Cortex of kidney (tissue), 1 donor: ENCODE results near the gene ST6GAL1.
"Not testable (repeated sequence)": the region's sequence is repeated elsewhere in the genome, so short reads cannot be mapped to it uniquely, and the experiment has no call there.

ENCODE experiments used
- DNase-seq: peaks from one replicate; lab custom pipeline; 2025; lab: John Stamatoyannopoulos, UW

The ST6GAL1 gene

DNA sequence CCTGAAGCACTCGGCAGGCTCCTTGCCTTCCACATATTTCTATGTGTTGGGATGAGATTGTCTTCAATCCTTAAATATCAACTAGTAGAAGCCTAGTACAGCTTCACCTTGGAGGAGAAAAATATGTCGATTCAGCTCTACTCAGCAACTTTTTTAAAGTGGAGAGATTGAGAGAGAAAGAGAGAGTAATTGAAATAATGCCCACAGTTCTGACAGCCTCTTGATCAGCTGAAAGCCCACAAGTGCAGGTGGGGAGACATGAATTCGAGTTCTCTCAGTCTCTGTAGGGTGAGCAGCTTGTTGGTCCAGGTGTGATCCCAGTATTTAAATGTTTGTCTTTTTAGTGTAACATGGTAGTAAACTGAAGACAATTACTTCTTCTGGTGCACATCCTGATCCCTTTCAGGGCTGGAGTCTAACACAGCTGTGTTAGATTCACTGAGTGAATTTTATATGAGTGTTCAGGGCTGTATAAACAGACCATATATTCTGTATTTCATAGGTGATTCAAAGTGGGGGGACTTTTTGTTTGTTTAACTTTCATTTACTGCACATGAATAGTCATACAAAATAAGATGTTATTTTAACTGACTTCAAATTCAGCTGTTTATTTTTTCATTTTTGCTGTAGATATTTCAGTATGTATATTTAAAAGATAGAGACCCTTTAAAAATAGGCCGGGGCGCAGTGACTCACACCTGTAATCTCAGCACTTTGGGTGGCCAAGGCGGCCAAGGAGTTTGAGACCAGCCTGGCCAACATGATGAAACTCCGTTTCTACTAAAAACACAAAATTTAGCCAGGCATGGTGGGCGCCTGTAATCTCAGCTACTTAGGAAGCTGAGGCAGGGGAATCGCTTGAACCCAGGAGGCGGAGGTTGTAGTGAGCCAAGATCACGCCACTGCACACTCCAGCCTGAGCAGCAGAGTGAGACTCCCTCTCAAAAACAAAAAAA is 64.0 kb downstream of the ST6GAL1 start:
- no peak for DNase-seq

DNA sequence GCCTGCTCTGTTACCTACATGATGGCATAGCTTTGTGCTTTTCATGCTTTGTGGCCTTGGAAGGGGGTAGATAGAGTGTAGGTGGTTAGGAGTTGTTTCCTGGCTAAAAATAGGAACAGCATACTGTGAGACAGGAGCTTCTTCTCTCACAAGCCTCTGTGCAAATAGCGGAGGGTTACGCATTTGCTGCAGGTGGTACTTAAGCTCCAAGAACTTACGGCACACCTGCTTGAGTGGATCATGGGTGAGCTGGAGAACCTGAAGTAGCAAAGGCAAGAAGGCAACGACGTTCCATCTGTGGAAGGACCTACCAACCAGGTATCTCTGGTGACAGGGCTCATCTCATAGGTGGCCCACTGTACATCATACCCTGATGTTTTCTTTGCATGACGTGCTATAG is 66.0 kb downstream of the ST6GAL1 start:
- no peak for DNase-seq

DNA sequence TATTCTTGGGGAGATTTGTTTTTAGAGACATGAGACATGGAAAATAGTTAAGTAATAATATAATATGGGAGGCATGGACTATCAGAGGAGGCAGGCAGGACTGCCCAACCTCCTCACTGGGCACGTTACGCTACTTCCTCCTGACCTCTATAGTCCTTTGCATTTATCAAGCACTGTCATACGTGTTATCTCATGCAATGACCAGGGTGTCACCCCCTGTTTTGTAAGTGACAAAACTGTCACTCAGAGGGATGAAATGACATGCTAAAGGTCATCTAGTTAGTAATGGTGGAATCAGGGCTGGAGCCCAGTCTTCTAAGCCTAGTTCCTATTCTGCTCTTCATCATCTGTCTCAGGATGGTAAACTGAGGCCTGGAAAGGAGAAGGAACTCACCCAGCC is 66.7 kb downstream of the ST6GAL1 start:
- DNase-seq, result no peak

DNA sequence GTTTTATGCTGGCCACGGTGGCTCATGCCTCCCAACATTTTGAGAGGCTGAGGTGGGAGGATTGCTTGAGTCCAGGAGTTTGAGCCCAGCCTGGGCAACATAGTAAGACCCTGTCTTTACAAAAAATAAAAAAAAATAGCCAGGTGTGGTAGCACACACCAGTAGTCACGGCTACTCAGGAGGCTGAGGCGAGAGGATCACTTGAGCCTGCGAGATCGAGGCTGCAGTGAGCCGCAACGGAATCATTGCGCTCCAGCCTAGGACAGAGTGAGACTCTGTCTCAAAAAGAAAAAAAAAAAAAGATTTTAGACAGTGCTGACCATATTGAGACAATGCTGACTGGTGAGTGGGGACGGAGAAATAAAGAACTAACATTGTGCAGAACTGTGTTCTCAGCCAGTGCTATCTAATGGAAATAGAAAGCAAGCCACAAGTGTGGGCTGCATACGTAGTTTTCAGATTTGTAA is 67.2 kb downstream of the ST6GAL1 start:
- DNase-seq, result no peak

DNA sequence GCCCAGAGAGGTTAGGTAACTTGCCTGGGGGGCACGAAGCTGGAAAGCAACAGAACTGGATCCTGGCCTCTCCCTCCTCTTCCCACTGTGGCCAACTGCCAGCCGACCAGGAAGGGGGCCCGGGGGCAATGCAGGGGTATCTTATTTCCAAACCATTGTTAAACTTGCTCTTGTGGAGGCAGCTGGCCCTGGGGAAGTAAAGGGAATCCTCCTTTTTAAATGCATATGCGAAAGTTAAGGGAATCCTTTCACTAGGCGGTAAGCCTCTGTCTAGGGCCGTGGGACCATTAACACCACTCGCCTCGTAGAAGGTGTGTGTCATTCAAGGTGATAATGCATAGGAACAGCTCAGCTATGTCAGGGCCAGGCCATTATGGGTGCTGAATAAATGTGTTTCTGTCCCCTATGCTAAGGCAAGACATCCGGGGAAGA is 68.6 kb downstream of the ST6GAL1 start:
- no peak for DNase-seq

DNA sequence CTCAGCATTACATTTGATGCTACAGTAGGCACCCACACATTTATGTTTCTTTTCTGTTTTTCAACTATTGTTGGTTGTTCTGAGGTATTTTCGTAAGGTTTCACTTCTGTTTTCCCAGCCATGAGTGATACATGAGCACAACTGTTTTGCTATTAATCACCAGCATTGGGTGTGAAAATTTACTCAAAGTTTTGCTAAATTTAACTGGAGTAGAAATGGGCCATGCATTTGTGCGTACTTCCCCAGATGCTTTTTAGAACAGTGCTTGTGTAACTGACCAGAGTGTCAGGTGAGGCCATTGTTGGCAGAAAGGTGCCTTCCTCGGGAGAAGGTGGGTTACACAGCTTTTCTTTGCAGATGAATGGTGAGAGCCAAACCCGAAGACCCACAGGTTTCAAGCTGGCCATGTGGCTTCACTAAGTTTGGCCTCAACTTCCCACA is 70.4 kb downstream of the ST6GAL1 start:
- DNase-seq, result no peak

DNA sequence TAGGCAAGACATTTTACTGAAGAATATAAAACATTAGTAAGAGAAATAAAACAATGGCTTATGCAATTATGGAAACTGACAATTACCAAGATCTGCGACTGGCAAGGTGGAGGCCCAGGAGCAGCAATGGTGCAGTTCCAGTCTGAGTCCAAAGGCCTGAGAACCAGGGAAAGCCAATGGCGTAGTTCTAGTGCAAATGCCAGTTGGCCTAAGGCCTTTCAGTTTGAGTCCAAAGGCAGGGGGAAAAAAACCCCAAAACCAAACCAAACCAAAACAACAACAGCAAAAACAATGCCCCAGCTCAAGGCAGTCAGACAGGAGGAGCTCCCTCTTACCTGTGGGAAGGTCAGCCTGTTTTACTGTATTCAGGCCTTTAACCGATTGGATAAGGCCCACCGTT is 72.6 kb downstream of the ST6GAL1 start:
- DNase-seq, result no peak

DNA sequence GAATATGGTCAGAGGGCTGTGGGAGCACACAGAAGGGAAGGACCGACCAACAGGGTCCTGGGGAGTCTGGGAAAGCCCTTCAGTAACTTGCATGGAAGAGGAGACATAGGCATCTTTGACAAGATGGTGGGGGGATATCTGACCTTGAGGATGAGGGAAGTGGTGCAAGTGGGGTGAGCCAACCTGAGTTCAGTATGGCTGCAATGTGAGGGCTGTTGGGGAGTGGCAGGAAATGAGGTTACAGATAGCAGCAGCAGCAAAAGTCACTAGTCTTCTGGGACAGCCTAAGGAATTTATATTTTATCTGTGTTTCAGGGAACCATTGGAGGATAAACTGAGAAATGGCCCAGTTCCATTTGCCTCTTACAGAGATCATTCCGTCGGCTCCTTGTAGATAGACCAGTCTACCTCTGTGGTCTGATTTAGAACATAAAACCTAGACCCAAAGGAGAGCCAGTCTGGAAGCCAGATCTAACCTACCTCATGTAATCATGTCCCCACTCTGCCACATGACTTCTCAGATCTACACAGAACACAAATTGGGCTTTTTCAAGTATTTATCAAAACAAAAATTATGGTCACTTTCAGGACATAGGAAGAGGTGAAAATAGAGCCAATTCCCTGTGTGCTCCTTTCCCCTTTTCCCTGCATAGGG is 75.6 kb downstream of the ST6GAL1 start:
- no peak for DNase-seq

DNA sequence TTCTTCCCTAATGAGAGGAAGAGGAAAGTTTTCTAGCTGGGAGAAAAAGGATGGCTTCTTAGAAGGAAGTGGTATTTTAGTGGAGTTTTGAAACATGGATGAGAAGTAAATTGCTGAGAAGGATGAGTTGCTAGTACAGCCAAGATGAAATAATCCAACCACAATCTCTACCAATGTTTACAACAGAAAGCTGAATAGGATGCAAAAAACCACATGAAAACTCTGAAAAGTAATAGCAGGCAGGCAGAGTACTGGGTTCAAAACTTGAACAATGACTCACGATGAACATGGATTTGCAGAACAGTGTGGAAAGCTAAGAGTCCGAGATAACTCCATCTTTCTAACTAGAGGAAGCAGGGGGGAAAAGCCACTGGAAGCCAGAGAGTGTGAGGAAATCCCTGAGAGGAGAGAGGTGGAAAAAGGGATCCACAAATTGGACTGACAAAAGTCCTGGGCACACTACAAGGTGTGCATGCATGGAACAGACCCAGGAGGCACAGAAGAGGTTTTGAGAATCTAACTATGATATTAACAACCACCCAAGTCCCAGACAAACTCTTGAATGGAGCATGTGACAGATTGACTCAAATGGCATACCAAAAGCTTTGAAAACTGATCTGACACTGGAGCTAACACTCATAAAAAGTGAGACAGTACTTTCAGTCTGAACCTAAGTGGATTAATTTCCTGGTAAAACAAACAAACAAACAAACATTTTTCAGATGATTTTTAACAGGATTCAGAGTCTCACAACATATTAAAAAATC is 76.7 kb downstream of the ST6GAL1 start:
- DNase-seq, result no peak

DNA sequence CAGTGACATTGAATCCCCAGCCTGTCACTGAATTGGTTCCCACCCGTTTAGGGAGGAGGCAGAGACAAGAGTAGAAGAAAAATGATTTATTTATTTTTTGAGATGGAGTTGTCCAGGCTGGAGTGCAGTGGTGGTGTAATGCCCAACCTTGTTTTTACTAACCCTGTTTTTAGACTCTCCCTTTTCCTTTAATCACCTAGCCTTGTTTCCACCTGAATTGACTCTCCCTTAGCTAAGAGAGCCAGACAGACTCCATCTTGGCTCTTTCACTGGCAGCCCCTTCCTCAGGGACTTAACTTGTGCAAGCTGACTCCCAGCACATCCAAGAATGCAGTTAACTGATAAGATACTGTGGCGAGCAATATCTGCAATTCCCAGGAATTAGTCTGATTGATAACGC is 80.1 kb downstream of the ST6GAL1 start:
- not testable (repeated sequence) for DNase-seq

DNA sequence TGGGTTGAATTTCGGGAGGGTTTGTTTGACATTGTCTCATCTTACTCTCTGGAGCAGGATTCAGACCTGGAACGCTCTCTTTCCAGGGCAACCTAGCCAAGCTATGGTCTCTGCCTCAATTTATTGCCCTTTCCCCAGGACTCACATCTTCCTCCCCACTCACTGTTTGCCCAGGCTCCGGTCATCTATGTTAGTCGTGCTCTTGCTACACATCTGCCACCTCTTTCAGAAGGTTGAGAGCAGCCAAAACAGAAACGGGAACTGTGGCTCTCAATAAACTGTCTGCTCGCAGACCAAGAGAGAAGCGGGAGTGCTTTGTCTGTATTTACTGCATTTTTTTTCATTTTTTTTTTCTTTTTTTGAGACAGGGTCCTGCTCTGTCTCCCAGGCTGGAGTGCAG is 81.6 kb downstream of the ST6GAL1 start:
- no peak for DNase-seq

DNA sequence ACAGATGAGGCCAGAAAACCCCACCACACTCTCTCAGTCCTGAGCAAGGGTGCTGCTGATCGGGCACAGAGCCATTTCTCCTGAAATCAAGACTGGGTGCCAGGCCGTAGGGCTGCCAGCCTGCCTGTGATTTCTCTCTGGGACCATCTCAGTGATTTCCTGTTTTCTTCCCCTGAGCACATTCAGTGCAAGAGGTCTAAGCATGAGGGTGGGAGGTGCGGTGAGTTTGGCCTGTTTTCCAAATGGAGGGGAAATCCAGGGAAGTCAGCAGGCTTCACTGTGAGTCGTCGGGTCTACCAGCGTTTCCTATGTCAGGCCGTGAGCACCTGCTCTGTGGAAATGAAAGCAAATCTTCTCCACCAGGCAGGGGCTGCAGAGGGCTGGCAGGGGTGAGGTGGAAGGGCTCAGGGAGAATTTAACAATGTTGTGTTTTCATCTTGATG is 82.3 kb downstream of the ST6GAL1 start:
- DNase-seq, result no peak

DNA sequence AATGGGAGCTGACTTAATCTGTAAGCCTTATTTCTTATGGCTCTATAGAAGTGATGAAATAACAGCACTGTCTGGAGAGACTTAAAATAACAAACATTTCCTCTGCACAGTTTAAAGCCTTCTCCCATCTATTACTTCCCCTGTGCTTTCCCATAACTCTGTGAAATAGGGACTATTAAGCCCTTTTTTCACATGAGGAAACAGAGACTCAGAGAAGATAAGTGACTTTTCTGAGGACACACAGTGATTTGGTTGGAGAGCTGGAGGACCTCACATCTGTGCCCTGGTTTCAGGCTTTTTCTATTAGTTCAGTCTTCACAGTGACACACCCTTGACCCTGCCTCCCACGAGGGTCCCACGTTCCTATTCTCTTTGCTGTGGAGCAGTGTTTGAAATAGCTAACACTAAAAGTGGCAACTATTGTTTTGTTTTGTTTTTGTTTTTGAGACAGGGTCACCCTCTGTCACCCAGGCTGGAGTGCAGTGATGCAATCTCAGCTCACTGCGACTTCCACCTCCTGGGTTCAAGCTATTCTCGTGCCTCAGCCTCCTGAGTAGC is 82.9 kb downstream of the ST6GAL1 start:
- no peak for DNase-seq

DNA sequence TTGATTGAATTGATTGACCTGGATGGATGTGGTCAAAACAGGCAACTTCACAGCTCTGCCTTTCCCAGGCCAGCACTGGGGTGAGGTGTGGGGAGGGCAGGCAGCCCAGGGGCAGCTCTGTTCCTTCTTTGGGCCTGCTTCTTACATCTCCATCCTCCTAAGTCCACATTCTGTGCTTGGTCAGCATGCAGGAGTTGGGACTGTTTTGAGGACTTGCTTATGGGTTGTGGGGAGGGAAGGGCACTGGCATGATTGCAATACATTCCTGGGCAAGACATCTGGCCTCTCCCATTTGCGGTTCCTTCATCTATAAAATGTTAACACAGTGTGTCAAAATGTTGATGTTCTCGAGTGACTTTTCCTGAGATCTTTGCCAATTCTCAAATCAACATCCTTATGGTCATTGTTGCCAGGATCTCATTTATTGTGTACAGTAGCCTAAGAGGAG is 84.1 kb downstream of the ST6GAL1 start:
- no peak for DNase-seq

DNA sequence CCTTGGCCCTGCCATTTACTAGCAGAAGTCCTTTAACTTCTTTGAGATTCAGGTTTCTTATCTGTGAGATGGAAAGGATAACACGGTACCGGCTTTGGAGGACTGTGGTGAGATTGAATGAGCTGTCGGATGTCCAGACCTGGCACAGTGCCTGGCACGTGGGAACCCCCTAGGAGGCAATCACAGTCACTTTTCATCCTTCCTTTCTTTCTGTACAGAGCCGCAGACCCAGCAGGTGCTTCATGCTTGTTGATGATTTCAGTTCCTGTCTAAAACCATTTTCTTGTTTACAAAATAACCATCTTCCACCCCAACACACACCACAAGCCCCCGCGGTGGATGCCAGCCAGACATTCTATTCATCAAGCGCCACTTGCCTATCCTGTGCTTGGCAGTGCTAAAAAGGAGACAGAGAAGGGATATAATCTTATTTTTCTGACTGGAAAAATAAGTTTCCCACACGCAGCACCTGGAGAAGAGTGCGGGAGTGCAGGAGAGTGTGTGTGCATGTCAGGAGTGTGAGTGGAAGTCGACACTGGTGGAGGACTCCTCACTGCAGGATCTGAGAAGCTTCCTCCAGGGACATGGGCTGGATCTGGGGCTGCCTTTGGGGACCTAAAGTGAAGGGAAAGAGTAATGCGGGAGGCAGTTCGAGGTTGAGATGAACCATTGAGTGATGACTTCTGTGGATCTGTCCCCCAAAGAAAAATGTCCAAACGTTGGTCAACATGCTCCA is 85.7 kb downstream of the ST6GAL1 start:
- DNase-seq, result no peak

DNA sequence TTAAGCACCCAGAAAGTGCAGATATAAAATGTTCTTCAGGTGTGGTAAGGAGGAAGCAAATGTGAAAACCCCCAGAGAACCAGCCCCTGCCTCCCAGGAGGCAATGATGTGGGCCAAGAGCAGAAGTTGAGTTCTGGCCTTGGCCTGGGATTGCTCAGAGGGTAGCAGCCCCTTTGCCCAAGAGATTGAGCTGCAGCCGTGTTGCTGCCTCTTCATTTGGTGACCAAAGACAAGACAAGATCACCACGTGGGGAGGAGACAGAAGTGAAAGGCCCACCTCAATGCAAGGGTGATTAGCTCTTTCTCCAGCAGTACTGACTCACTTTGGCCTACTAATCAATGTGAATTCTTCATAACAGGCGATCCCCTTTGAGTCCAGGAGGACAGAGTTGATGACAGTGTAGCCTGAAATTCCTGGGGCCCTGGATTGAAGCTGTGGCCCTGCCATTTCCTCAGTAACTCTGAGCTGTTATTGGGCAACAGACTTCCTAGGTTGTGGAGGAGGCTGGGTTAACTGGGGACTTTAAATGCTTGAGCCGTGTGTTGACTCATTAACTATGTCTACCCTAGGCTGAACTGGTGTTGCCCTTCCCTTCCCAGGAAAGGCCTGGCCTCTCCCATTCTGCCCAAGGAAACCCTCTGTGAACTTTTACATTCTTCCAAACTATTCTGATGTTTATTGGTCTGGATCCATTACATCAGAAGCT is 86.5 kb downstream of the ST6GAL1 start:
- DNase-seq, result no peak

DNA sequence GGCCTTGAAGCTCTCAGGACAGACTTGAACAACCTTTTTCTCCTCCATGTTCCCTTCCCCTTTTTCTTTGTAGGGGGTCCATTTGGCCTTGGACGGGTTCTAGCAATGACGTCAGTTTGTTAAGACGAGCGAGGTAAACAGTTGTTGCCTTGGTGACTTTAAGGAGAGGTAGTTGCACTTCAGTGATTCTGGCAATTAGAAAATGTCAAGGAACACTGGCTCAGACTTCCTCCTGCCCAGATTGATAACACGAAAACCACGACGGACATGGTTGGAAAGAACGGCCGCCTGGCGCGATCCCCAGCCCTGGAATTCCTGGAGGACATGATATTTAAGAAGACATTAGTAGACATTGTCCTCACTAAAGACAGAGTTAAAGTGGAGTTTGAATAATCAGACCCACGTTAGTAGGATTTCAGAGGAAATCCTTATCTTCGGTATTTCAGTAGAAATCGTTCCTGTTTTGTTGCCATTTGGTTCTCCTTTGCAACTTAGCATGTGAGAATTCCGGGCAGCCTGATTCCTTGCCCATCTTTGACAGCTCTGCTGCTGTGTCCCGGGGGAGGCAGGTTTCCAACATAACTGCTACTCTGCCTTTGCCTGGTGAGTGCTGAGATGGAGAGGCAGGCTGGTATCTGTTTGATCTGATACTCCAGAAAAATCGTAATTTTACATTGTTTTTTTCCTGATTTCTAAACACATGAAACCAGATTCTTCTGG is 87.3 kb downstream of the ST6GAL1 start:
- no peak for DNase-seq

DNA sequence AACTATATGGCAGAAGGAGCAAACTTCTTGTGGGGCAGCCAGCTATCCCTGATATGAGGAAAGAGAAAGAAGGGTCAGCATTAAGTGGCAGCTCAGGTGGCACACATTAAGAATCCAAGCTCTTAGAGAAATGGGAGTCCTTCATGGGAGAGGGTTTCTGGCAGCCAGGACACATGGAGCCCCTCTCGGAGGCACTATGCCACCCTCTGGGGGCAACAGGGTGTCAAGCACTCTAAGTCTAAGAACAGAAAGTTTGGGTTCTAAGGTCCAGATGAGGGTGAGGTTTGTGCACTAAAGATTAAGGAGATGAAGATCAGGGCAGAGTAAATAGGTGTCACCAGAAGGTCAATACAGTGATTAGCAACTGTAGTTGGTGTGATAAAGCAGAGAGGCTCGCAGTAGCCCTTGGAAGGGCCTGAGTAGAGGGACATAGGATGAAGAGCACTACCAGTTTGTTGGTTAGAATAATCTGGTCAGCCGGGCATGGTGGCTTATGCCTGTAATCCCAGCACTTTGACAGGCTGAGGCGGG is 89.3 kb downstream of the ST6GAL1 start:
- no peak for DNase-seq

DNA sequence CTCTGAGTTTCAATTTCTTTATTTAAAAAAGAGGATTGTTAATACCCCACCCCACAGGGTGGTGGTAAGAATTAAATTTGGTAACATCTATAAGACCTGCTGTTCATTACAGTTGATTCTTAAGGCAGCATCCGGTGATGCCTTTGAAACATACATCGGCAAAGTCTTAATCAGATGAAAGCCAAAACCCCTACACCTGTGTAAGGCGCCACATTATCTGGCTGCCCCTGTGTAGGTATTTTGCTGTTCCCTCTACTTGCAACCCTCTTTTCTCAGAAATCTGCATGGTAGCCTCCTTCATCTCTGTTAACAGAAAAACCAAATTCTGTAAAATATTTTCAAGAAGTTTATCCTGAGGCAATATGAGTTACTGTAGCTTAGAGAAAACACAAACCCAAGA is 90.0 kb downstream of the ST6GAL1 start:
- DNase-seq, result no peak
